ENCODE measurements around the gene PKD1L1. TPM values are rescaled to one million over a fixed set of nuclear protein-coding genes. Genes with fewer than 3 reads are reported as not detected.
A peak's percentile ranks its signal among the peaks of the same experiment; 100 is the strongest.

The PKD1L1 gene
- total RNA-seq, 1 experiment from 2014 or later: 0.07 TPM

DNA sequence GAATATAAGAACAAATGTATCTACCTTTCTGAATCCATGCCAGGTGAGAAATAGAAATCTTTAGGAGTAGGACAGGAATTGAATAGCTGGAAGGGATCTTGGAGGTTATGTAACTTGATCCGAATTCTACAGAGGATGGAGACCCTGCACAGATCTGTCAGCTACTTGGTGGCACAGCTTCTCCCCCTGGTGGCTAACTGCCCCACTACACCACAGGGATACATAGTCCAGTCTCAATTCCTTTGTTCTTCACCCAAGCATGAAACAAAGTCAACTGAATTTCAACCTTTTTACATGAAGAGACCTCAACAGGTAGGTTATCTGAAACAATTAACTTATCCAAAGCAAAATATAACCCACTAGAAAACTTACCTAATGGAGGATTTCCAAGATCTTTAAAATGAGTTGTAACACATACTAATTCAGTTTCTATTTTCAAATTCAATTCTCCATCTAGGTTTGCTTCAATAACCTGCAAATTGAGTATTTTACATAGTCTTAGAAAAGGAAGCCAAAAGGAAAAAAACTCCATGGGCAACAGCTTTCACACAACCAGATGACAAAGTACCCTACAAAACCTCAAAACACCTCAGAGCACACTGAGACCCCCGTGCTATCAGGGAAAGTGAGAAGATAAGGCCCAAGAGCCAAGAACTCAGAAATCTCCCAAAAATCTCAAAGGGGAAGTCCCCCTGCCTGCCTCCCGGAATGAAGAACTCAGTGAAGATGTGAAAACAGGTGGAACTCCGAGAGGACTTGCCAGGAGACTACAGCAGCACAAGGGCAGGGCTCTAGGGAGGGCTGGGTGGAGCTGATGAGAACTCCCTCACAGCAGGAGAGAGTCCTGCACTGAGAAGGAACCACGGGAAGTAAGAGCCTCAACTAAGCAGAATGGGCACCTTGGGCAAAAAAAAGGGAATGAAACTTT, 20.8 kb upstream of the PKD1L1 start:
- H3K4me1 Mint-ChIP-seq: peaks cover 17% of the 10 kb centered on the region
- no peak overlapping the region; the same call in 1 of the 2 replicates for H3K4me3 Mint-ChIP-seq
- H3K9me3 Mint-ChIP-seq: no peaks in the 10 kb centered on the region
- ChIA-PET CTCF (interaction anchor here (0.6 to 2.1 kb wide), 25 partner anchors 8 to 1545 kb away, joined by 3 to 25 read pairs (median 4); no protein-coding TSS in a partner anchor), POLR2A (interaction anchor here (0.9 to 1.2 kb wide), 2 partner anchors 121 to 141 kb away, joined by 3 read pairs; no protein-coding TSS in a partner anchor)
- ATAC-seq (peak; percentile 99), DNase-seq (ENCODE audit: low spot score) (peak; percentile 86)
- peaks cover 86% of the 10 kb centered on the region for H3K36me3 Mint-ChIP-seq
- H3K27me3 Mint-ChIP-seq (ENCODE audit: low read depth): no peaks in the 10 kb centered on the region
- no peak for TF ChIP-seq TCF7 (CRISPR knock-in tag; IDR thresholded peaks at IDR 0.05; ENCODE audit: low read depth)
- TF ChIP-seq, protein P1, sequence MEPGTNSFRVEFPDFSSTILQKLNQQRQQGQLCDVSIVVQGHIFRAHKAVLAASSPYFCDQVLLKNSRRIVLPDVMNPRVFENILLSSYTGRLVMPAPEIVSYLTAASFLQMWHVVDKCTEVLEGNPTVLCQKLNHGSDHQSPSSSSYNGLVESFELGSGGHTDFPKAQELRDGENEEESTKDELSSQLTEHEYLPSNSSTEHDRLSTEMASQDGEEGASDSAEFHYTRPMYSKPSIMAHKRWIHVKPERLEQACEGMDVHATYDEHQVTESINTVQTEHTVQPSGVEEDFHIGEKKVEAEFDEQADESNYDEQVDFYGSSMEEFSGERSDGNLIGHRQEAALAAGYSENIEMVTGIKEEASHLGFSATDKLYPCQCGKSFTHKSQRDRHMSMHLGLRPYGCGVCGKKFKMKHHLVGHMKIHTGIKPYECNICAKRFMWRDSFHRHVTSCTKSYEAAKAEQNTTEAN (CRISPR knock-in tag; IDR thresholded peaks at IDR 0.05): no peak
- TF ChIP-seq ZNF263 (CRISPR knock-in tag; IDR thresholded peaks at IDR 0.05; ENCODE audit: low read depth): no peak
- no peak for TF ChIP-seq ZNF232 (CRISPR knock-in tag; IDR thresholded peaks at IDR 0.05)
- TF ChIP-seq, protein P2, sequence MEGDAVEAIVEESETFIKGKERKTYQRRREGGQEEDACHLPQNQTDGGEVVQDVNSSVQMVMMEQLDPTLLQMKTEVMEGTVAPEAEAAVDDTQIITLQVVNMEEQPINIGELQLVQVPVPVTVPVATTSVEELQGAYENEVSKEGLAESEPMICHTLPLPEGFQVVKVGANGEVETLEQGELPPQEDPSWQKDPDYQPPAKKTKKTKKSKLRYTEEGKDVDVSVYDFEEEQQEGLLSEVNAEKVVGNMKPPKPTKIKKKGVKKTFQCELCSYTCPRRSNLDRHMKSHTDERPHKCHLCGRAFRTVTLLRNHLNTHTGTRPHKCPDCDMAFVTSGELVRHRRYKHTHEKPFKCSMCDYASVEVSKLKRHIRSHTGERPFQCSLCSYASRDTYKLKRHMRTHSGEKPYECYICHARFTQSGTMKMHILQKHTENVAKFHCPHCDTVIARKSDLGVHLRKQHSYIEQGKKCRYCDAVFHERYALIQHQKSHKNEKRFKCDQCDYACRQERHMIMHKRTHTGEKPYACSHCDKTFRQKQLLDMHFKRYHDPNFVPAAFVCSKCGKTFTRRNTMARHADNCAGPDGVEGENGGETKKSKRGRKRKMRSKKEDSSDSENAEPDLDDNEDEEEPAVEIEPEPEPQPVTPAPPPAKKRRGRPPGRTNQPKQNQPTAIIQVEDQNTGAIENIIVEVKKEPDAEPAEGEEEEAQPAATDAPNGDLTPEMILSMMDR (IDR thresholded peaks at IDR 0.05): peak; percentile 80
- no peak for TF ChIP-seq JAZF1 (CRISPR knock-in tag; IDR thresholded peaks at IDR 0.05)
- TF ChIP-seq CREM (CRISPR knock-in tag; IDR thresholded peaks at IDR 0.05): no peak
- TF ChIP-seq OVOL2 (CRISPR knock-in tag; IDR thresholded peaks at IDR 0.05; ENCODE audit: borderline replicate concordance): no peak
- peak overlapping the region; percentile 90 for H3K27ac Mint-ChIP-seq

DNA sequence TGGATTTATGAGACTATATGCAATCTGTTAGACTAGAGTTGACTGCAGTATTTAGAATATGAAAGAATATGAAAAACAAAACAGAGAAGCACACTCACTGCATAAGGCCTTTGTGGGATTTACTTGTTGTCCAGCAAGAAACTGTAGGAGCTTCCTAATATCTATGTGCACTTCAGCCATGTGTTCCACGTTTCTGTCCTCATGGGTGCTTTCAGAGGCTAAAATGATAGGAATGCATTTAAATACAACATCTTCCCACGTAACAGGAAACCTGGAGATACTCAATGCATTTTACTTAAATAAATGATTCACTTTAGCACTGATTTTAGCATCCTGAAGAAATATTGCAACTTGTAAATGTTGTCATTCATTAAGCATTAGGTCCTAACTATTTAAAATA, 19.4 kb upstream of the PKD1L1 start:
- Mint-ChIP-seq H3K27me3 (ENCODE audit: low read depth) (no peaks in the 10 kb centered on the region), H3K4me3 (no peak overlapping the region), H3K27ac (no peak overlapping the region), H3K36me3 (peaks cover 85% of the 10 kb centered on the region), H3K4me1 (peaks cover 17% of the 10 kb centered on the region), H3K9me3 (no peaks in the 10 kb centered on the region)
- ATAC-seq (no peak), DNase-seq (ENCODE audit: low spot score) (no peak)
- ChIA-PET POLR2A (interaction anchor here (0.6 kb wide), 1 partner anchor 20 kb away, joined by 3 read pairs; no protein-coding TSS in a partner anchor), CTCF (interaction anchor here (0.7 kb wide), 1 partner anchor 109 kb away, joined by 3 read pairs; no protein-coding TSS in a partner anchor)
- TF ChIP-seq ZNF396 (CRISPR knock-in tag; IDR thresholded peaks at IDR 0.05; ENCODE audit: borderline replicate concordance): no peak
- no peak for TF ChIP-seq OVOL2 (CRISPR knock-in tag; IDR thresholded peaks at IDR 0.05; ENCODE audit: borderline replicate concordance)
- TF ChIP-seq MYBL2 (CRISPR knock-in tag; IDR thresholded peaks at IDR 0.05): no peak
- TF ChIP-seq, protein P3, sequence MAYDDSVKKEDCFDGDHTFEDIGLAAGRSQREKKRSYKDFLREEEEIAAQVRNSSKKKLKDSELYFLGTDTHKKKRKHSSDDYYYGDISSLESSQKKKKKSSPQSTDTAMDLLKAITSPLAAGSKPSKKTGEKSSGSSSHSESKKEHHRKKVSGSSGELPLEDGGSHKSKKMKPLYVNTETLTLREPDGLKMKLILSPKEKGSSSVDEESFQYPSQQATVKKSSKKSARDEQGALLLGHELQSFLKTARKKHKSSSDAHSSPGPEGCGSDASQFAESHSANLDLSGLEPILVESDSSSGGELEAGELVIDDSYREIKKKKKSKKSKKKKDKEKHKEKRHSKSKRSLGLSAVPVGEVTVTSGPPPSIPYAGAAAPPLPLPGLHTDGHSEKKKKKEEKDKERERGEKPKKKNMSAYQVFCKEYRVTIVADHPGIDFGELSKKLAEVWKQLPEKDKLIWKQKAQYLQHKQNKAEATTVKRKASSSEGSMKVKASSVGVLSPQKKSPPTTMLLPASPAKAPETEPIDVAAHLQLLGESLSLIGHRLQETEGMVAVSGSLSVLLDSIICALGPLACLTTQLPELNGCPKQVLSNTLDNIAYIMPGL (CRISPR knock-in tag; IDR thresholded peaks at IDR 0.05): no peak
- no peak for TF ChIP-seq PRRX2 (CRISPR knock-in tag; IDR thresholded peaks at IDR 0.05)
- TF ChIP-seq ZNF232 (CRISPR knock-in tag; IDR thresholded peaks at IDR 0.05): no peak
- TF ChIP-seq ZNF263 (CRISPR knock-in tag; IDR thresholded peaks at IDR 0.05; ENCODE audit: low read depth): no peak
- TF ChIP-seq, protein P4, sequence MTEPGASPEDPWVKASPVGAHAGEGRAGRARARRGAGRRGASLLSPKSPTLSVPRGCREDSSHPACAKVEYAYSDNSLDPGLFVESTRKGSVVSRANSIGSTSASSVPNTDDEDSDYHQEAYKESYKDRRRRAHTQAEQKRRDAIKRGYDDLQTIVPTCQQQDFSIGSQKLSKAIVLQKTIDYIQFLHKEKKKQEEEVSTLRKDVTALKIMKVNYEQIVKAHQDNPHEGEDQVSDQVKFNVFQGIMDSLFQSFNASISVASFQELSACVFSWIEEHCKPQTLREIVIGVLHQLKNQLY (CRISPR knock-in tag; IDR thresholded peaks at IDR 0.05): no peak
- no peak for TF ChIP-seq SMAD3 (CRISPR knock-in tag; IDR thresholded peaks at IDR 0.05; ENCODE audit: borderline replicate concordance)
- TF ChIP-seq SMAD4 (CRISPR knock-in tag; IDR thresholded peaks at IDR 0.05): no peak
- TF ChIP-seq, protein P5, sequence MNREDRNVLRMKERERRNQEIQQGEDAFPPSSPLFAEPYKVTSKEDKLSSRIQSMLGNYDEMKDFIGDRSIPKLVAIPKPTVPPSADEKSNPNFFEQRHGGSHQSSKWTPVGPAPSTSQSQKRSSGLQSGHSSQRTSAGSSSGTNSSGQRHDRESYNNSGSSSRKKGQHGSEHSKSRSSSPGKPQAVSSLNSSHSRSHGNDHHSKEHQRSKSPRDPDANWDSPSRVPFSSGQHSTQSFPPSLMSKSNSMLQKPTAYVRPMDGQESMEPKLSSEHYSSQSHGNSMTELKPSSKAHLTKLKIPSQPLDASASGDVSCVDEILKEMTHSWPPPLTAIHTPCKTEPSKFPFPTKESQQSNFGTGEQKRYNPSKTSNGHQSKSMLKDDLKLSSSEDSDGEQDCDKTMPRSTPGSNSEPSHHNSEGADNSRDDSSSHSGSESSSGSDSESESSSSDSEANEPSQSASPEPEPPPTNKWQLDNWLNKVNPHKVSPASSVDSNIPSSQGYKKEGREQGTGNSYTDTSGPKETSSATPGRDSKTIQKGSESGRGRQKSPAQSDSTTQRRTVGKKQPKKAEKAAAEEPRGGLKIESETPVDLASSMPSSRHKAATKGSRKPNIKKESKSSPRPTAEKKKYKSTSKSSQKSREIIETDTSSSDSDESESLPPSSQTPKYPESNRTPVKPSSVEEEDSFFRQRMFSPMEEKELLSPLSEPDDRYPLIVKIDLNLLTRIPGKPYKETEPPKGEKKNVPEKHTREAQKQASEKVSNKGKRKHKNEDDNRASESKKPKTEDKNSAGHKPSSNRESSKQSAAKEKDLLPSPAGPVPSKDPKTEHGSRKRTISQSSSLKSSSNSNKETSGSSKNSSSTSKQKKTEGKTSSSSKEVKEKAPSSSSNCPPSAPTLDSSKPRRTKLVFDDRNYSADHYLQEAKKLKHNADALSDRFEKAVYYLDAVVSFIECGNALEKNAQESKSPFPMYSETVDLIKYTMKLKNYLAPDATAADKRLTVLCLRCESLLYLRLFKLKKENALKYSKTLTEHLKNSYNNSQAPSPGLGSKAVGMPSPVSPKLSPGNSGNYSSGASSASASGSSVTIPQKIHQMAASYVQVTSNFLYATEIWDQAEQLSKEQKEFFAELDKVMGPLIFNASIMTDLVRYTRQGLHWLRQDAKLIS (CRISPR knock-in tag; IDR thresholded peaks at IDR 0.05; ENCODE audit: borderline replicate concordance): no peak
- no peak for TF ChIP-seq ZNF121 (CRISPR knock-in tag; IDR thresholded peaks at IDR 0.05)
- TF ChIP-seq ZNF317 (CRISPR knock-in tag; IDR thresholded peaks at IDR 0.05; ENCODE audit: borderline replicate concordance, low read depth): no peak
- TF ChIP-seq, protein P2 (IDR thresholded peaks at IDR 0.05): no peak
- TF ChIP-seq JUN (CRISPR knock-in tag; IDR thresholded peaks at IDR 0.05): no peak
- TF ChIP-seq RORB (CRISPR knock-in tag; IDR thresholded peaks at IDR 0.05): no peak
